Choroid plexus epithelial cell (primary cell): ENCODE results near the gene SLC9C1.
A peak's percentile ranks its signal among the peaks of the same experiment; 100 is the strongest.
"Not testable (repeated sequence)": the region's sequence is repeated elsewhere in the genome, so short reads cannot be mapped to it uniquely, and the experiment has no call there.

Source experiments
- DNase-seq: peaks from one replicate; pipeline ENCODE4 v3.0.0-alpha.2; 2010; ENCODE audit warnings: low read depth
- H3K4me3 ChIP-seq: 2 replicates; pipeline ENCODE4 v1.5.1; 2011; ENCODE audit warnings: low read depth, mild to moderate bottlenecking, control low read depth, low read length, moderate library complexity
- CTCF ChIP-seq: conservative IDR thresholded peaks from 2 replicates; pipeline ENCODE4 v1.5.1; 2011; ENCODE audit warnings: low read depth, mild to moderate bottlenecking, control low read depth, inconsistent platforms, low read length, moderate library complexity

SLC9C1 gene

GRCh38 chr3:112199622-112200316, 94.2 kb downstream of the SLC9C1 start:
- peak; percentile 8 for DNase-seq
- no peak for TF ChIP-seq CTCF
- no peak overlapping the region for H3K4me3 ChIP-seq

- no peak for TF ChIP-seq CTCF
- no peak for DNase-seq
- H3K4me3 ChIP-seq: no peak overlapping the region
Measured at GRCh38 chr3:112197131-112197530, 96.9 kb downstream of the SLC9C1 start.

GRCh38 chr3:112187300-112187699, 106.7 kb downstream of the SLC9C1 start:
- no peak for DNase-seq
- TF ChIP-seq CTCF: no peak
- H3K4me3 ChIP-seq: no peak overlapping the region

- peak overlapping the region; percentile 36 for H3K4me3 ChIP-seq
- DNase-seq: not testable (repeated sequence)
Measured at GRCh38 chr3:112185423-112186035, 108.5 kb downstream of the SLC9C1 start.

- no peak for TF ChIP-seq CTCF
- no peak for DNase-seq
- no peak overlapping the region for H3K4me3 ChIP-seq
Measured at GRCh38 chr3:112175646-112176045, 118.4 kb downstream of the SLC9C1 start.

- no peak for TF ChIP-seq CTCF
- no peak for DNase-seq
- H3K4me3 ChIP-seq: no peak overlapping the region
Measured at GRCh38 chr3:112175037-112175436, 119.0 kb downstream of the SLC9C1 start.

GRCh38 chr3:112171144-112171543, 122.9 kb downstream of the SLC9C1 start:
- no peak for TF ChIP-seq CTCF
- DNase-seq: no peak
- no peak overlapping the region for H3K4me3 ChIP-seq
